ENCODE measurements around the gene RPS16. TPM values are rescaled to one million over a fixed set of nuclear protein-coding genes. Genes with fewer than 3 reads are reported as not detected.

Gene RPS16
- total and polyA plus RNA-seq, 9 of the 15 experiments (the other 6 are each of a cell fraction or from before 2014, with no cell fraction given) = 82.6 to 3,671 (median 2,204) TPM

DNA sequence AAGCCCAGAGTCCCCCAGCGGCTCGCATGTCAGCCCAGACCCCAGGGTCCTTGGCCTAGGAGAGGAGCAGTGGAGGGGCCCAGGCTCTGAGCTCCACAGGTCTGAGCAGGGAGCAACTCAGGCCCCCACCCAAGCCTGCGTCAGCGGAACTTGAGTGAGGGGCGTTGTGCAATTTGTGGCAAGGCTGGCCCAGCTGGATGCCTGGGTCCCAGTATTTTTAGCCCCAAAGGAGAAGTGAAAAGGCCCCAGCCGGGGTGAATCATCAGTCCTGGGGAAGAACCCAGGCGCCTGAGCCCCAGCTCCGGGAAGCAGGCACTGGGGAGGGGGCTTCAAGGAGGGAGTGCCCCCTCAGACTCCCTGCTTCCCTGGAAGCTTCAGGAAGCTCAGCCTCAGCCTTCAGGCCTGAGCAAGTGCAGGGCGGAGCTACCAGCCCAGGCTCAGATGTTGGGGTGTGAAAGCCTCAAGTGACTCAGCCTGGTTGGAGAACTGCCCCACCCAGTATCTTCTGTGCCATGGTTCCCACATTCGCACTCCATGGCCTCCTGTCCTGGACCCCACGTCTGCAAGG is 37.4 kb downstream of the RPS16 start (continued):
- TF ChIP-seq, protein P1, sequence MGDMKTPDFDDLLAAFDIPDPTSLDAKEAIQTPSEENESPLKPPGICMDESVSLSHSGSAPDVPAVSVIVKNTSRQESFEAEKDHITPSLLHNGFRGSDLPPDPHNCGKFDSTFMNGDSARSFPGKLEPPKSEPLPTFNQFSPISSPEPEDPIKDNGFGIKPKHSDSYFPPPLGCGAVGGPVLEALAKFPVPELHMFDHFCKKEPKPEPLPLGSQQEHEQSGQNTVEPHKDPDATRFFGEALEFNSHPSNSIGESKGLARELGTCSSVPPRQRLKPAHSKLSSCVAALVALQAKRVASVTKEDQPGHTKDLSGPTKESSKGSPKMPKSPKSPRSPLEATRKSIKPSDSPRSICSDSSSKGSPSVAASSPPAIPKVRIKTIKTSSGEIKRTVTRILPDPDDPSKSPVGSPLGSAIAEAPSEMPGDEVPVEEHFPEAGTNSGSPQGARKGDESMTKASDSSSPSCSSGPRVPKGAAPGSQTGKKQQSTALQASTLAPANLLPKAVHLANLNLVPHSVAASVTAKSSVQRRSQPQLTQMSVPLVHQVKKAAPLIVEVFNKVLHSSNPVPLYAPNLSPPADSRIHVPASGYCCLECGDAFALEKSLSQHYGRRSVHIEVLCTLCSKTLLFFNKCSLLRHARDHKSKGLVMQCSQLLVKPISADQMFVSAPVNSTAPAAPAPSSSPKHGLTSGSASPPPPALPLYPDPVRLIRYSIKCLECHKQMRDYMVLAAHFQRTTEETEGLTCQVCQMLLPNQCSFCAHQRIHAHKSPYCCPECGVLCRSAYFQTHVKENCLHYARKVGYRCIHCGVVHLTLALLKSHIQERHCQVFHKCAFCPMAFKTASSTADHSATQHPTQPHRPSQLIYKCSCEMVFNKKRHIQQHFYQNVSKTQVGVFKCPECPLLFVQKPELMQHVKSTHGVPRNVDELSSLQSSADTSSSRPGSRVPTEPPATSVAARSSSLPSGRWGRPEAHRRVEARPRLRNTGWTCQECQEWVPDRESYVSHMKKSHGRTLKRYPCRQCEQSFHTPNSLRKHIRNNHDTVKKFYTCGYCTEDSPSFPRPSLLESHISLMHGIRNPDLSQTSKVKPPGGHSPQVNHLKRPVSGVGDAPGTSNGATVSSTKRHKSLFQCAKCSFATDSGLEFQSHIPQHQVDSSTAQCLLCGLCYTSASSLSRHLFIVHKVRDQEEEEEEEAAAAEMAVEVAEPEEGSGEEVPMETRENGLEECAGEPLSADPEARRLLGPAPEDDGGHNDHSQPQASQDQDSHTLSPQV (IDR thresholded peaks at IDR 0.05) = peak; percentile 64
- TF ChIP-seq ZNF165 (CRISPR knock-in tag; IDR thresholded peaks at IDR 0.05; ENCODE audit: borderline replicate concordance) = no peak
- TF ChIP-seq, protein P2, sequence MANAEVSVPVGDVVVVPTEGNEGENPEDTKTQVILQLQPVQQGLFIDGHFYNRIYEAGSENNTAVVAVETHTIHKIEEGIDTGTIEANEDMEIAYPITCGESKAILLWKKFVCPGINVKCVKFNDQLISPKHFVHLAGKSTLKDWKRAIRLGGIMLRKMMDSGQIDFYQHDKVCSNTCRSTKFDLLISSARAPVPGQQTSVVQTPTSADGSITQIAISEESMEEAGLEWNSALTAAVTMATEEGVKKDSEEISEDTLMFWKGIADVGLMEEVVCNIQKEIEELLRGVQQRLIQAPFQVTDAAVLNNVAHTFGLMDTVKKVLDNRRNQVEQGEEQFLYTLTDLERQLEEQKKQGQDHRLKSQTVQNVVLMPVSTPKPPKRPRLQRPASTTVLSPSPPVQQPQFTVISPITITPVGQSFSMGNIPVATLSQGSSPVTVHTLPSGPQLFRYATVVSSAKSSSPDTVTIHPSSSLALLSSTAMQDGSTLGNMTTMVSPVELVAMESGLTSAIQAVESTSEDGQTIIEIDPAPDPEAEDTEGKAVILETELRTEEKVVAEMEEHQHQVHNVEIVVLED (CRISPR knock-in tag; IDR thresholded peaks at IDR 0.05) = no peak
- no peak for TF ChIP-seq CBX1 (IDR thresholded peaks at IDR 0.05; ENCODE audit: low read depth)
- no peak for TF ChIP-seq ZNF707 (CRISPR knock-in tag; conservative IDR thresholded peaks at IDR 0.05)
- no peak for TF ChIP-seq ZNF41 (CRISPR knock-in tag; conservative IDR thresholded peaks at IDR 0.05)
- peak; percentile 64; the same call in 1 of the 2 replicates for TF ChIP-seq ZBTB7A (IDR thresholded peaks at IDR 0.05; ENCODE audit: borderline replicate concordance, control insufficient read depth, low read depth, low read length)
- TF ChIP-seq, protein P3, sequence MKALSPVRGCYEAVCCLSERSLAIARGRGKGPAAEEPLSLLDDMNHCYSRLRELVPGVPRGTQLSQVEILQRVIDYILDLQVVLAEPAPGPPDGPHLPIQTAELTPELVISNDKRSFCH (CRISPR knock-in tag; IDR thresholded peaks at IDR 0.05) = no peak
- TF ChIP-seq, protein P3 (tag; IDR thresholded peaks at IDR 0.05) = no peak
- TF ChIP-seq PCBP1 (IDR thresholded peaks at IDR 0.05; ENCODE audit: low read depth, low read length, poor library complexity, severe bottlenecking) = no peak
- TF ChIP-seq NR2F6 (CRISPR knock-in tag; IDR thresholded peaks at IDR 0.05) = no peak
- TF ChIP-seq CREBBP (IDR thresholded peaks at IDR 0.05; ENCODE audit: low read depth, low read length) = no peak
- TF ChIP-seq, protein P4, sequence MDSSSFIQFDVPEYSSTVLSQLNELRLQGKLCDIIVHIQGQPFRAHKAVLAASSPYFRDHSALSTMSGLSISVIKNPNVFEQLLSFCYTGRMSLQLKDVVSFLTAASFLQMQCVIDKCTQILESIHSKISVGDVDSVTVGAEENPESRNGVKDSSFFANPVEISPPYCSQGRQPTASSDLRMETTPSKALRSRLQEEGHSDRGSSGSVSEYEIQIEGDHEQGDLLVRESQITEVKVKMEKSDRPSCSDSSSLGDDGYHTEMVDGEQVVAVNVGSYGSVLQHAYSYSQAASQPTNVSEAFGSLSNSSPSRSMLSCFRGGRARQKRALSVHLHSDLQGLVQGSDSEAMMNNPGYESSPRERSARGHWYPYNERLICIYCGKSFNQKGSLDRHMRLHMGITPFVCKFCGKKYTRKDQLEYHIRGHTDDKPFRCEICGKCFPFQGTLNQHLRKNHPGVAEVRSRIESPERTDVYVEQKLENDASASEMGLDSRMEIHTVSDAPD (CRISPR knock-in tag; IDR thresholded peaks at IDR 0.05) = no peak
- TF ChIP-seq, protein P5, sequence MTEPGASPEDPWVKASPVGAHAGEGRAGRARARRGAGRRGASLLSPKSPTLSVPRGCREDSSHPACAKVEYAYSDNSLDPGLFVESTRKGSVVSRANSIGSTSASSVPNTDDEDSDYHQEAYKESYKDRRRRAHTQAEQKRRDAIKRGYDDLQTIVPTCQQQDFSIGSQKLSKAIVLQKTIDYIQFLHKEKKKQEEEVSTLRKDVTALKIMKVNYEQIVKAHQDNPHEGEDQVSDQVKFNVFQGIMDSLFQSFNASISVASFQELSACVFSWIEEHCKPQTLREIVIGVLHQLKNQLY (CRISPR knock-in tag; conservative IDR thresholded peaks at IDR 0.05) = no peak
- no peak for TF ChIP-seq POLR2H (tag; IDR thresholded peaks at IDR 0.05; ENCODE audit: low read depth)
- no peak for TF ChIP-seq FUS (optimal IDR thresholded peaks at IDR 0.05; ENCODE audit: low read depth, low read length)
- TF ChIP-seq POLR2G (IDR thresholded peaks at IDR 0.05; ENCODE audit: low read depth, low read length) = 0 out of 2 replicates have a peak, but pooled peaks have one; percentile 32
- no peak for TF ChIP-seq TOE1 (IDR thresholded peaks at IDR 0.05; ENCODE audit: borderline replicate concordance)
- TF ChIP-seq TOE1 (CRISPR knock-in tag; IDR thresholded peaks at IDR 0.05; ENCODE audit: borderline replicate concordance, low read depth) = no peak
- TF ChIP-seq IFI16 (CRISPR knock-in tag; IDR thresholded peaks at IDR 0.05) = no peak

All from K562 (cell line).